Measurements from ENCODE around the gene GOLGA6C.
"Not testable (repeated sequence)": the region's sequence is repeated elsewhere in the genome, so short reads cannot be mapped to it uniquely, and the experiment has no call there.

GRCh38 chr15:75273751-75274359 lies 15.7 kb downstream of the GOLGA6C start:
- TF ChIP-seq CTCF (IDR thresholded peaks at IDR 0.05; ENCODE audit: low read length); EZH2 (optimal IDR thresholded peaks at IDR 0.05; ENCODE audit: low read depth, low read length): not testable (repeated sequence)

Measured in MM.1S (cell line).